ENCODE data around the gene ARX. TPM values are rescaled to one million over a fixed set of nuclear protein-coding genes. Genes with fewer than 3 reads are reported as not detected.

ARX gene
- total RNA-seq, 1 experiment from 2014 or later, result 0.22 TPM

DNA sequence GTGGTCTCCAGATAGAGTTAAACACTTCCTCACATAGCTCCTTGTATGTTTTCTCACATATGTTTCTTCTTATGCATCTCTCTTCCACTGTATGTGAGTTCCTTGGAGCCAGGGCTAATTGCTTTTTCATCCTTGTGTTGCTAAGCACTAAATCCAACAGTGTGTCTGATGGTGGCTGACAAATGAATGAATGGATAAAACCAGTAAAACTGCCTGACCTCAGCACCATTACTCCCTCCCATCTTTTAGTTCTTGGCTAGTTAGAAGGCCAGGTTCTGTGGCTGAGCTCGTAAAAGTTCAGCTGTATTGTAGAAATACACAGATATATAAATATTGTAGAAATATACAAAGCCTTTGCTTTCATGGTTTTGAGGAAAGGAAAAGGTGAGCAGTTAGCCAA lies 50.4 kb downstream of the ARX start:
- no peaks in the 10 kb centered on the region for H3K36me3 ChIP-seq (ENCODE audit: control insufficient read depth in 1 of 2, insufficient read depth in 2 of 2, low read length in 2 of 2)
- H3K27me3 ChIP-seq (ENCODE audit: insufficient read depth, low read length), result no peaks in the 10 kb centered on the region
- H3K9me3 ChIP-seq (ENCODE audit: control insufficient read depth in 1 of 2, insufficient read depth in 1 of 2, low read depth in 1 of 2, low read length in 2 of 2), result no peaks in the 10 kb centered on the region
- TF ChIP-seq ZFX (IDR thresholded peaks at IDR 0.05) (no peak), TCF7L2 (IDR thresholded peaks at IDR 0.05; ENCODE audit: borderline replicate concordance, extremely low read depth, insufficient read depth, insufficient read length) (no peak), EZH2 (IDR thresholded peaks at IDR 0.05) (no peak)
- intact Hi-C loops (cut with micrococcal nuclease), result no loop called here
- H3K9ac ChIP-seq (ENCODE audit: low read length), result no peak overlapping the region
- no peaks in the 10 kb centered on the region for H3K9me2 ChIP-seq (ENCODE audit: insufficient read depth)
- RAD21 ChIA-PET (ENCODE audit: low non-redundant PET in 1 of 2, low total read pairs in 2 of 2, uncharacterized antibody in 2 of 2, unreplicated experiment in 2 of 2), result no interaction called here
- CTCF ChIA-PET, result no interaction called here
- peaks cover 3% of the 10 kb centered on the region in 2 experiments; a peak in 1 of 4 replicates for H3K4me1 ChIP-seq (ENCODE audit: control insufficient read depth in 1 of 2, insufficient read depth in 2 of 2, low read length in 2 of 2)
- no TSS peak for BruUV-seq (replicated peaks)
- POLR2A ChIA-PET, result no interaction called here
- H3K4me3 ChIP-seq (replicated peaks in 1 of 2; ENCODE audit: low read depth in 1 of 2, low read length in 2 of 2), result no peak overlapping the region
- H2AFZ ChIP-seq (ENCODE audit: low read depth, low read length, poor library complexity, severe bottlenecking), result no peak overlapping the region
- no peak overlapping the region for H3K27ac ChIP-seq (ENCODE audit: low read depth, low read length)
- no peak for DNase-seq (ENCODE audit: low read depth, low spot score)
- H3K79me2 ChIP-seq (ENCODE audit: insufficient read depth, low read length), result no peaks in the 10 kb centered on the region
- H4K20me1 ChIP-seq (ENCODE audit: insufficient read depth), result no peaks in the 10 kb centered on the region
- H3K4me2 ChIP-seq (ENCODE audit: low read length), result no peak overlapping the region
- no peak for ATAC-seq

DNA sequence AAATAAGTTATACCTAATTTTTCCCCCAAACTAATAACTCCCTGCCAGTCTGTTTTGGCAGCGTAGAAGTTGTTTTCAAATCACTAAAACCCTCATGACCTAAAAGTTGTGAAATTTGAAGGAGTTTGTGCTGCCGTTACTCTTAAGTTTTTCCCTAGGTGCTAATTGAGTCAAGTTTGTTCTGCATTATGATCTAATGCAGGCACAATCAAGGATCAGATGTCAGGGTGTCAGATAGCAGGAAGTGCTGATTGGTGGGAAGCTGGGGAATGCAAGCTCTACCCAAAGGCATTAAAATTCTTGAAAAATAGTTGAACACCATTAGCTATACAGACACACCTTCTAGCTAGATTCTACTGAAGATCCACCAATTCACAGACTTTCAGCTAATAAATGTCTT lies 51.9 kb downstream of the ARX start:
- ATAC-seq, result no peak
- TF ChIP-seq POLR2AphosphoS5 (IDR thresholded peaks at IDR 0.05; ENCODE audit: low read depth, low read length) (no peak), FOSL1 (IDR thresholded peaks at IDR 0.05; ENCODE audit: low read depth) (no peak), ATF3 (IDR thresholded peaks at IDR 0.05) (no peak), JUND (IDR thresholded peaks at IDR 0.05) (no peak), SIN3A (IDR thresholded peaks at IDR 0.05; ENCODE audit: low read depth) (no peak), POLR2A (IDR thresholded peaks at IDR 0.05; ENCODE audit: borderline replicate concordance, extremely low read depth, insufficient read depth, insufficient read length) (no peak), YY1 (IDR thresholded peaks at IDR 0.05; ENCODE audit: extremely low read depth, insufficient replicate concordance, low read depth, low read length) (no peak), REST (IDR thresholded peaks at IDR 0.05; ENCODE audit: low read depth) (no peak)
- TF ChIP-seq, protein P1, sequence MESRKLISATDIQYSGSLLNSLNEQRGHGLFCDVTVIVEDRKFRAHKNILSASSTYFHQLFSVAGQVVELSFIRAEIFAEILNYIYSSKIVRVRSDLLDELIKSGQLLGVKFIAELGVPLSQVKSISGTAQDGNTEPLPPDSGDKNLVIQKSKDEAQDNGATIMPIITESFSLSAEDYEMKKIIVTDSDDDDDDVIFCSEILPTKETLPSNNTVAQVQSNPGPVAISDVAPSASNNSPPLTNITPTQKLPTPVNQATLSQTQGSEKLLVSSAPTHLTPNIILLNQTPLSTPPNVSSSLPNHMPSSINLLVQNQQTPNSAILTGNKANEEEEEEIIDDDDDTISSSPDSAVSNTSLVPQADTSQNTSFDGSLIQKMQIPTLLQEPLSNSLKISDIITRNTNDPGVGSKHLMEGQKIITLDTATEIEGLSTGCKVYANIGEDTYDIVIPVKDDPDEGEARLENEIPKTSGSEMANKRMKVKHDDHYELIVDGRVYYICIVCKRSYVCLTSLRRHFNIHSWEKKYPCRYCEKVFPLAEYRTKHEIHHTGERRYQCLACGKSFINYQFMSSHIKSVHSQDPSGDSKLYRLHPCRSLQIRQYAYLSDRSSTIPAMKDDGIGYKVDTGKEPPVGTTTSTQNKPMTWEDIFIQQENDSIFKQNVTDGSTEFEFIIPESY (IDR thresholded peaks at IDR 0.05; ENCODE audit: extremely low read depth, insufficient replicate concordance, low read length), result no peak
- TF ChIP-seq, protein P2, sequence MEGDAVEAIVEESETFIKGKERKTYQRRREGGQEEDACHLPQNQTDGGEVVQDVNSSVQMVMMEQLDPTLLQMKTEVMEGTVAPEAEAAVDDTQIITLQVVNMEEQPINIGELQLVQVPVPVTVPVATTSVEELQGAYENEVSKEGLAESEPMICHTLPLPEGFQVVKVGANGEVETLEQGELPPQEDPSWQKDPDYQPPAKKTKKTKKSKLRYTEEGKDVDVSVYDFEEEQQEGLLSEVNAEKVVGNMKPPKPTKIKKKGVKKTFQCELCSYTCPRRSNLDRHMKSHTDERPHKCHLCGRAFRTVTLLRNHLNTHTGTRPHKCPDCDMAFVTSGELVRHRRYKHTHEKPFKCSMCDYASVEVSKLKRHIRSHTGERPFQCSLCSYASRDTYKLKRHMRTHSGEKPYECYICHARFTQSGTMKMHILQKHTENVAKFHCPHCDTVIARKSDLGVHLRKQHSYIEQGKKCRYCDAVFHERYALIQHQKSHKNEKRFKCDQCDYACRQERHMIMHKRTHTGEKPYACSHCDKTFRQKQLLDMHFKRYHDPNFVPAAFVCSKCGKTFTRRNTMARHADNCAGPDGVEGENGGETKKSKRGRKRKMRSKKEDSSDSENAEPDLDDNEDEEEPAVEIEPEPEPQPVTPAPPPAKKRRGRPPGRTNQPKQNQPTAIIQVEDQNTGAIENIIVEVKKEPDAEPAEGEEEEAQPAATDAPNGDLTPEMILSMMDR (IDR thresholded peaks at IDR 0.05 in 2 of 3, conservative IDR thresholded peaks at IDR 0.05 in 1 of 3; ENCODE audit: borderline replicate concordance in 1 of 3, insufficient read depth in 1 of 3, low read depth in 2 of 3, low read length in 2 of 3), result no peak

More for the DNA sequence above, 51.9 kb downstream of the ARX start:
- intact Hi-C loops (cut with micrococcal nuclease), result no loop called here
- no peak for DNase-seq (ENCODE audit: low read depth, low spot score)
- H2AFZ ChIP-seq (ENCODE audit: low read depth, low read length, poor library complexity, severe bottlenecking), result no peak overlapping the region
- no peaks in the 10 kb centered on the region for H4K20me1 ChIP-seq (ENCODE audit: insufficient read depth)
- H3K36me3 ChIP-seq (ENCODE audit: control insufficient read depth in 1 of 2, insufficient read depth in 2 of 2, low read length in 2 of 2), result no peaks in the 10 kb centered on the region
- no peaks in the 10 kb centered on the region for H3K9me3 ChIP-seq (ENCODE audit: control insufficient read depth in 1 of 2, insufficient read depth in 1 of 2, low read depth in 1 of 2, low read length in 2 of 2)
- H3K27me3 ChIP-seq (ENCODE audit: insufficient read depth, low read length), result no peaks in the 10 kb centered on the region
- BruUV-seq (replicated peaks), result no TSS peak
- no peaks in the 10 kb centered on the region for H3K79me2 ChIP-seq (ENCODE audit: insufficient read depth, low read length)
- ChIA-PET POLR2A (no interaction called here), CTCF (no interaction called here), RAD21 (ENCODE audit: low non-redundant PET in 1 of 2, low total read pairs in 2 of 2, uncharacterized antibody in 2 of 2, unreplicated experiment in 2 of 2) (no interaction called here)
- no peak overlapping the region for H3K9ac ChIP-seq (ENCODE audit: low read length)
- H3K4me1 ChIP-seq (ENCODE audit: control insufficient read depth in 1 of 2, insufficient read depth in 2 of 2, low read length in 2 of 2), result peaks cover 3% of the 10 kb centered on the region in 2 experiments; a peak in 1 of 4 replicates
- H3K9me2 ChIP-seq (ENCODE audit: insufficient read depth), result no peaks in the 10 kb centered on the region
- no peak overlapping the region for H3K27ac ChIP-seq (ENCODE audit: low read depth, low read length)
- no peak overlapping the region for H3K4me2 ChIP-seq (ENCODE audit: low read length)
- H3K4me3 ChIP-seq (replicated peaks in 1 of 2; ENCODE audit: low read depth in 1 of 2, low read length in 2 of 2), result no peak overlapping the region

Data from HCT116 (cell line).